Esophagus squamous epithelium (tissue), 5 donors: ENCODE data around the gene MED15. TPM values are rescaled to one million over a fixed set of nuclear protein-coding genes. Genes with fewer than 3 reads are reported as not detected.
A peak's percentile ranks its signal among the peaks of the same experiment; 100 is the strongest.

Source experiments
- DNase-seq: peaks from one replicate; lab custom pipeline; 2025; lab: John Stamatoyannopoulos, UW
- H3K27ac ChIP-seq, 4 donors: fragments of 200-600 bp; sonication (generic); one replicate each; pipeline ENCODE4 v1.5.1; 2016 to 2019; ENCODE audit warnings: mild to moderate bottlenecking in 1 of 4
- H3K27me3 ChIP-seq, 4 donors: fragments of 200-600 bp; sonication (generic); 1 replicate in 3 of 4; 2 replicates in 1 of 4; pipeline versions ENCODE4 v1.5.1 to v1.6.0; 2017 to 2021; ENCODE audit warnings: antibody characterized with exemption in 1 of 4
- H3K36me3 ChIP-seq, 3 donors: fragments of 200-600 bp; sonication (generic); one replicate each; pipeline ENCODE4 v1.5.1; 2016 to 2019
- H3K4me1 ChIP-seq, 3 donors: fragments of 200-600 bp; sonication (generic); one replicate each; pipeline ENCODE4 v1.5.1; 2017 to 2019
- H3K4me3 ChIP-seq, 4 donors: fragments of 200-600 bp; sonication (generic); 1 replicate in 3 of 4; 2 replicates in 1 of 4; pipeline ENCODE4 v1.5.1; 2016 to 2019; ENCODE audit warnings: mild to moderate bottlenecking in 2 of 4, moderate library complexity in 1 of 4
- H3K9me3 ChIP-seq, 3 donors: fragments of 200-600 bp; sonication (generic); one replicate each; pipeline ENCODE4 v1.5.1; 2016 to 2019
- POLR2A ChIP-seq, 4 donors: fragments of 450-650 bp; IDR thresholded peaks; one replicate each; pipeline ENCODE4 v1.6.1; 2017; ENCODE audit warnings: antibody characterized with exemption in 4 of 4, mild to moderate bottlenecking in 4 of 4, moderate library complexity in 3 of 4
- WGBS, 2 donors: methylation state at CpG; one replicate each; pipeline ENCODE4 v1.1.5; 2018; 5-methylcytosine and 5-hydroxymethylcytosine counted together
- intact Hi-C: fragments of 100-400 bp; cut with DNase I; formaldehyde crosslinking; loops from one replicate; pipeline ENCODE4 v1.15.0; 2022
- total RNA-seq, 4 donors: library from RNA; depleted of rRNA; stranded (reverse); fragments of >200 nt; gene quantifications; one replicate each; pipeline ENCODE4 v1.1.0, GENCODE V29; 2016
- TF ChIP-seq, protein P1 (sequence below), 6 experiments: fragments of 450-650 bp in 4 of 6; fragments of 200-600 bp in 2 of 6; sonication (generic) in 2 of 6; IDR thresholded peaks; one replicate each; pipeline ENCODE4 v1.5.1; 2016 to 2019; ENCODE audit warnings: antibody characterized with exemption in 6 of 6, mild to moderate bottlenecking in 4 of 6, moderate library complexity in 4 of 6
- donor health status: DM: yes; HTN: yes; CAD: no.

Gene MED15
- total RNA-seq, 4 donors from 2014 or later: 31.6 to 51.4 (median 46.1) TPM

DNA sequence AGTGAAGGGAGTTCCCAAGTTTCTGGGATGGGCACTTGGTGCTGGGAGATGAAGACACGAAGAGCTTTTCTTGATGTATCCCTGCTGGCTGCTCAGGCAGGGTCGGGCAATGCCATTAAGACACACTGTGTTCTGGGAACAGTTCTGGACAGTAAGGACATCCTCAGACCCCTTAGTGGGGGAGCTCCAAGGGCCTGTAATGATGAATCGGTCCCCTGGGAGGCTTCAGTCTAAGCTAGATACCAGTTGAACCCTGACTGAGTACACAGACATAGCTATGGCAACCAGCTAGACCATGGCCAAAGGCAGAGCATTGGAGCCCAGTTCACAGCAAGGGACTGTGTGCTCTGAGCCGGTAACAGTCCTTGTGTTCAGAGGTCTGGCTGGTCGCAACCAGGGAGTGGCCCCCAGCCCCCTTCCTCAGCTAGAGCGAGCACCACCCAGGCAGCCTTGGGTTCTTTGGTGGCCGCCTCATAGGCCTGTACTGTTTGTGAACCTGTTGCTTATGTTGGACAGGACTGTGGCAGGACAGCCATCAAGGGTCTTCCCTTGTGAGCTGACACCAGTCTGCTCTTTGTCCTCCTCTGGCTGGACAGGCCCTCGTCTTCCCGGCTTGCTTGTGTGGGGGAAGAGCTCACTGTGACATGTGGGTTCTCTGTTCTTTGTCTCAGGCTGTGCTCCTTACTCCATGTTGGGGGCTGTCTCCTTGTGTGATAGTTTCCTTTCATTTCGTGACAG lies 25.0 kb downstream of the MED15 start:
- Histone ChIP-seq H3K4me1 (peaks cover 45 to 73% (median 47%) of the 10 kb centered on the region in 3 donors), H3K27me3 (no peaks in the 10 kb centered on the region), H3K9me3 (no peaks in the 10 kb centered on the region), H3K27ac (peak overlapping the region; percentile 85 to 93 (median 90)), H3K4me3 (no peak overlapping the region), H3K36me3 (peaks cover 0 to 43% (median 11%) of the 10 kb centered on the region in 3 donors)
- intact Hi-C loops: no loop called here
- TF ChIP-seq, protein P1, sequence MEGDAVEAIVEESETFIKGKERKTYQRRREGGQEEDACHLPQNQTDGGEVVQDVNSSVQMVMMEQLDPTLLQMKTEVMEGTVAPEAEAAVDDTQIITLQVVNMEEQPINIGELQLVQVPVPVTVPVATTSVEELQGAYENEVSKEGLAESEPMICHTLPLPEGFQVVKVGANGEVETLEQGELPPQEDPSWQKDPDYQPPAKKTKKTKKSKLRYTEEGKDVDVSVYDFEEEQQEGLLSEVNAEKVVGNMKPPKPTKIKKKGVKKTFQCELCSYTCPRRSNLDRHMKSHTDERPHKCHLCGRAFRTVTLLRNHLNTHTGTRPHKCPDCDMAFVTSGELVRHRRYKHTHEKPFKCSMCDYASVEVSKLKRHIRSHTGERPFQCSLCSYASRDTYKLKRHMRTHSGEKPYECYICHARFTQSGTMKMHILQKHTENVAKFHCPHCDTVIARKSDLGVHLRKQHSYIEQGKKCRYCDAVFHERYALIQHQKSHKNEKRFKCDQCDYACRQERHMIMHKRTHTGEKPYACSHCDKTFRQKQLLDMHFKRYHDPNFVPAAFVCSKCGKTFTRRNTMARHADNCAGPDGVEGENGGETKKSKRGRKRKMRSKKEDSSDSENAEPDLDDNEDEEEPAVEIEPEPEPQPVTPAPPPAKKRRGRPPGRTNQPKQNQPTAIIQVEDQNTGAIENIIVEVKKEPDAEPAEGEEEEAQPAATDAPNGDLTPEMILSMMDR (IDR thresholded peaks at IDR 0.05): no peak
- TF ChIP-seq POLR2A (IDR thresholded peaks at IDR 0.05): no peak
- no peak for DNase-seq
- 59 to 71% methylated on average over 4 to 5 of the region's 10 CpGs for WGBS, 2 donors

DNA sequence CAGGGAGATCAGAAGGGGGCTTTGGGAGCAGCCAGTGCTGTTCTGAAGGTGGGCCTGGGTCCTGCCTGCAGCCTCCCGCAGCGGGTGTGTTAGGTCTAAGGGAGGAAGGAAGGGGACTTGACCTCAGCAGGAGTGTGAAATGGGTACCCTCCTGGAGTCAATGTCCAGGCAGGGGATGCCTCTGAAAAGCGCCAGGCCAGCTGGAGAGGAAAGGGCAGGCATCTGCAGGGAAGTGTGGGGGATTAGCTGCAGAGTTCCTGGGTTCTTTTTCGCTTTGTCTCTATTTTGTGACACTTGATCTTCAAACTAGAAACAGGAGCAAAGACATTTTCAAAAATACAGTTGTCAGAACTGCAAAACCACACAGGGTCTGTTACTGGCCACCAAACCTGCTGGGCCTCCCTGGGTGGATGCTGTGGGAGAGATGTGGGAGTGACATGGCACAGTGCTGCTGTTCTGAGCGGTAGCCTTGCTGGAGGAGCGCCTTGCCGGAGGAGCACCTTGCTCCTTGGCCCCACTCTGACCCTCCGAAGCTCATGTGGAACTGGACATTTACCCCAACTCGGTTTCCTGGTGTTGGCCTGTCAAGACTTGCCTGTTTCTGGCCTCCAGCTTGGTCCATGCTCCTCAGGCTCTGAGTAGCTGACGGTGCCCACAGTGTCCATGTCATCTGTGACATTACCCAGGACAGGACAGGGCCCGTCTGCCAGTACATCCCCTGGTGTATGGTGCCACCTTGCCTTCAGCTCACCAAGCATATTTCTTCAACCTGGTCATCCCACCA lies 25.9 kb downstream of the MED15 start:
- intact Hi-C loops: no loop called here
- Histone ChIP-seq H3K9me3 (no peaks in the 10 kb centered on the region), H3K27me3 (no peaks in the 10 kb centered on the region), H3K4me3 (no peak overlapping the region), H3K36me3 (peaks cover 0 to 43% (median 14%) of the 10 kb centered on the region in 3 donors), H3K4me1 (peaks cover 45 to 73% (median 46%) of the 10 kb centered on the region in 3 donors), H3K27ac (peak overlapping the region; percentile 36 to 93 (median 86))
- WGBS, 2 donors: 54 to 67% methylated on average over 4 to 7 of the region's 11 CpGs
- DNase-seq: no peak
- TF ChIP-seq POLR2A (IDR thresholded peaks at IDR 0.05): no peak
- TF ChIP-seq, protein P1 (IDR thresholded peaks at IDR 0.05): no peak

DNA sequence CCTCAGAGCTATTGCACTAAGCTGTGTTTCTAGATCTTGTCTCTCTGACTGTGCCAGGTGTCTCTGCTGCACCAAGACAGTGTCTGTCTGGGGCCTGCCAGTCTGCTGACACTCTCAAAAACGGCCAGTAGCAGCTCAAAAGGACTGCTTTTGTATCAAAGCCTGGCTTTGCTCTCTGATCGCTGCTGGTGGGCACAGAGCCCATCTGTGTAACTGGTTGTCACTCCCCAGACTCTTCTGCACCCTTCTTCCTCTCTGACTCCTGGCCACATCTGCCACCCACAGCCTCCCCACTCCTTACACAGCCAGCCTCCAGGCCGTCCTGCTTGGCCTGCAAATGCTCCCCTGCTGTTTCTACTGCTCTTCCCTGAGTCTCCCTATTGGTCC lies 26.5 kb downstream of the MED15 start:
- H3K4me3 ChIP-seq: no peak overlapping the region
- no peak for DNase-seq
- no peaks in the 10 kb centered on the region for H3K9me3 ChIP-seq
- intact Hi-C loops: no loop called here
- no peaks in the 10 kb centered on the region for H3K27me3 ChIP-seq
- peak overlapping the region in 3 of 4 donors; percentile 2 to 93 (median 36) for H3K27ac ChIP-seq
- no peak for TF ChIP-seq POLR2A (IDR thresholded peaks at IDR 0.05)
- TF ChIP-seq, protein P1 (IDR thresholded peaks at IDR 0.05): no peak
- 31 to 50% methylated on average over 3 of the region's 3 CpGs for WGBS, 2 donors
- H3K4me1 ChIP-seq: peaks cover 45 to 73% (median 46%) of the 10 kb centered on the region in 3 donors
- peaks cover 0 to 43% (median 9%) of the 10 kb centered on the region in 3 donors for H3K36me3 ChIP-seq

DNA sequence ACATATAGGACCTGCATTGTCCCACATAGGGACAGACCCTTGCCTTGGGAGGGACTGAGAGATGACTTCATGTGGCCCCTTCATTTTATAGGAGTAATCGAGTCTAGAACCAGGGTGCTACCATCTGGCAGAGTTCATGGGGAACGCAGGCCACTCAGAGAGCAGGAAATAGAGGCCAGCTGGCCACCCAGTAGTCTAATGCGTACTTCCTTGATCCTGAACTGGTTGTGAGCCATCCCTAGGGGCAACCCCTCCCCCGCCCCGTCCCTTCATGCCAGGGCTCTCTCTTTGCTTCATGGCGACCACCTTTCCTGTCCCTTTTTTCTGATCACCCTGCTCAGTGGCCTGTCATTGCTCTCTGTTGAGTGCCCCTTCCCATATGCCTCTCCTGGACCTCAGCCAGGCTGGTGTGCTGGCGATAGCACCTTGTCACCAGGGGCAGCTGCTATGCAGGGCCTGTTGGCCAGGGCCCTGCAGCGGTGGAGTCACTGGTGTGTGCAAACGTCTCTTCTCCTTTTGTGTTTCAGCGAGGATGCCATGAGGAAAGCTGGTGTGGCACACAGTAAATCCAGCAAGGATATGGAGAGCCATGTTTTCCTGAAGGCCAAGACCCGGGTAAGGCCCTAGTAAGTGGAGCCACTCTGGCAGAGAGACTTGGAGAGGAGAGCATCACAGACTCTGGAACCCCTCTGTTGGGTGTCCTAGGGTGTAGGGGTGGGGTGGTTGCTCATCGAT lies 29.3 kb downstream of the MED15 start:
- peak overlapping the region in 1 of 4 donors; percentile 14 for H3K27ac ChIP-seq
- DNase-seq: no peak
- no peak for TF ChIP-seq POLR2A (IDR thresholded peaks at IDR 0.05)
- TF ChIP-seq, protein P1 (IDR thresholded peaks at IDR 0.05): no peak

More for the DNA sequence above, 29.3 kb downstream of the MED15 start:
- Histone ChIP-seq H3K4me1 (peaks cover 22 to 47% (median 23%) of the 10 kb centered on the region in 3 donors), H3K9me3 (no peaks in the 10 kb centered on the region), H3K27me3 (no peaks in the 10 kb centered on the region), H3K36me3 (peaks cover 0 to 70% (median 9%) of the 10 kb centered on the region in 3 donors), H3K4me3 (no peak overlapping the region)
- intact Hi-C loops: no loop called here
- WGBS, 2 donors: 77 to 84% methylated on average over 8 to 9 of the region's 12 CpGs
